ENCODE measurements around the gene AOC2. TPM values are rescaled to one million over a fixed set of nuclear protein-coding genes. Genes with fewer than 3 reads are reported as not detected.
"Not testable (repeated sequence)": the region's sequence is repeated elsewhere in the genome, so short reads cannot be mapped to it uniquely, and the experiment has no call there.

Gene AOC2
- total RNA-seq, 1 experiment from 2014 or later = 1.4 TPM

DNA sequence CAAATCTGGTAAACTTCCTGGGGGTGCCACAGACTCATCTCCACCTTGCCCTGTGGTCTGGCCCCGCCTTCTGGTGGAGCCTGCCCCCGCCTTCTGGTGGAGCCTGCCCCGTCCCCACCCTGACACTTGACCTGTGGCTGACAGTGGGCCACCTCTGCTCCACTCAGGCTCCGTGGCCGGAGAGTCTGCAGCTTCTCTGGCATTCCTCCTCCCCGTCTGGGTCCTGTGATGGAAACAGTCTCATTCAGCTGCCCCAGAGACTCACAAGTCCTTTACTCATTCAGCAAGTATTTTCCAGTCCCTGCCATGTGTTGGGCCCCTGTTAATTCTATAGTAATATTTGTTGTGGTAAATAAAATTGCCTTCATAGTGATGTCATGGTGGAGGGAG, 35.2 kb downstream of the AOC2 start:
- ATAC-seq = no peak

DNA sequence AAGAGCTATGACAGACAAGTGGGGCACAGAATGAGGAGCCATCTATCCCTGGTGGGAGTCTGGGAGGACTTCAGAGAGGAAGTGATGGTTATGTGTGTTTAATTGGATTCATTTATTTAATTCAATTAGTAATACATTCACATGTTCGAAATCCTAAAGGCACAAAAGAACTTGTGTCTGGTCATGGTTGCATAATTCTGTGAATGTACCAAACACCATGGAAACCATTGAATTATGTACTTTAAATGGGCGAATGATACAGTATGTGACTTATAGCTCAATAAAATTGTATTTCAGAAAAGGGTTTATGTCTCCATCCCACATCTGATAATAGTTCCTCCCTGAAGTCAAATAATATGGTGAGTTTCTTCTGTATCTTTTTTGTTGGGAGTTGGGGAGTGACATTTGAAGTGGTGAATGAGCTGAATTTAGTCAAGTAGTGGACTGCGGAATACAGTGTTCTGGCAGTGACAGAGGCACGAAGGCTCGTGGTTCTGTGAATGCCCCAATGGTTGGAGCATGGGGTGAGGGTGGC, 36.5 kb downstream of the AOC2 start:
- POLR2A ChIA-PET (ENCODE audit: unreplicated experiment) = no interaction called here
- H2AFZ ChIP-seq (ENCODE audit: low read length) = no peak overlapping the region
- intact Hi-C loops (cut with micrococcal nuclease) = no loop called here
- no peaks in the 10 kb centered on the region for H3K9me2 ChIP-seq (replicated peaks; ENCODE audit: low read length)
- no peak overlapping the region for H3K9ac ChIP-seq (ENCODE audit: low read length)
- no peaks in the 10 kb centered on the region for H3K4me1 ChIP-seq (ENCODE audit: insufficient read depth, low read length)
- no peak overlapping the region for H3K27ac ChIP-seq (ENCODE audit: low read length)
- no peaks in the 10 kb centered on the region for H3F3A ChIP-seq (ENCODE audit: low read length, unreplicated experiment)
- no peaks in the 10 kb centered on the region for H4K20me1 ChIP-seq (ENCODE audit: low read length)
- ATAC-seq (no peak), DNase-seq (no peak)
- H3K27me3 ChIP-seq (ENCODE audit: low read length) = no peaks in the 10 kb centered on the region
- H3K4me2 ChIP-seq (ENCODE audit: low read length) = no peak overlapping the region
- no peaks in the 10 kb centered on the region for H3K36me3 ChIP-seq (ENCODE audit: low read depth, low read length)
- H3K79me2 ChIP-seq (ENCODE audit: low read length) = no peaks in the 10 kb centered on the region
- CTCF ChIA-PET = no interaction called here
- no peaks in the 10 kb centered on the region for H3K9me3 ChIP-seq (ENCODE audit: low read length)
- TF ChIP-seq, protein P1, sequence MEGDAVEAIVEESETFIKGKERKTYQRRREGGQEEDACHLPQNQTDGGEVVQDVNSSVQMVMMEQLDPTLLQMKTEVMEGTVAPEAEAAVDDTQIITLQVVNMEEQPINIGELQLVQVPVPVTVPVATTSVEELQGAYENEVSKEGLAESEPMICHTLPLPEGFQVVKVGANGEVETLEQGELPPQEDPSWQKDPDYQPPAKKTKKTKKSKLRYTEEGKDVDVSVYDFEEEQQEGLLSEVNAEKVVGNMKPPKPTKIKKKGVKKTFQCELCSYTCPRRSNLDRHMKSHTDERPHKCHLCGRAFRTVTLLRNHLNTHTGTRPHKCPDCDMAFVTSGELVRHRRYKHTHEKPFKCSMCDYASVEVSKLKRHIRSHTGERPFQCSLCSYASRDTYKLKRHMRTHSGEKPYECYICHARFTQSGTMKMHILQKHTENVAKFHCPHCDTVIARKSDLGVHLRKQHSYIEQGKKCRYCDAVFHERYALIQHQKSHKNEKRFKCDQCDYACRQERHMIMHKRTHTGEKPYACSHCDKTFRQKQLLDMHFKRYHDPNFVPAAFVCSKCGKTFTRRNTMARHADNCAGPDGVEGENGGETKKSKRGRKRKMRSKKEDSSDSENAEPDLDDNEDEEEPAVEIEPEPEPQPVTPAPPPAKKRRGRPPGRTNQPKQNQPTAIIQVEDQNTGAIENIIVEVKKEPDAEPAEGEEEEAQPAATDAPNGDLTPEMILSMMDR (conservative IDR thresholded peaks at IDR 0.05; ENCODE audit: low read depth, low read length) = no peak
- TF ChIP-seq EZH2phosphoT487 (IDR thresholded peaks at IDR 0.05; ENCODE audit: borderline replicate concordance, low read length) (no peak), EZH2 (IDR thresholded peaks at IDR 0.05; ENCODE audit: low read length, unreplicated experiment) (no peak)
- H3K4me3 ChIP-seq (ENCODE audit: low read length) = no peak overlapping the region
- no TSS peak for BruUV-seq (replicated peaks)

More for the DNA sequence above, 35.2 kb downstream of the AOC2 start:
- Histone ChIP-seq H2AFZ (ENCODE audit: low read length) (no peak overlapping the region), H3K9me3 (ENCODE audit: low read length) (no peaks in the 10 kb centered on the region), H3K36me3 (ENCODE audit: low read depth, low read length) (no peaks in the 10 kb centered on the region), H3K27me3 (ENCODE audit: low read length) (no peaks in the 10 kb centered on the region), H3F3A (ENCODE audit: low read length, unreplicated experiment) (no peaks in the 10 kb centered on the region), H3K4me2 (ENCODE audit: low read length) (no peak overlapping the region), H3K9me2 (replicated peaks; ENCODE audit: low read length) (no peaks in the 10 kb centered on the region), H3K27ac (ENCODE audit: low read length) (no peak overlapping the region), H3K9ac (ENCODE audit: low read length) (no peak overlapping the region), H3K79me2 (ENCODE audit: low read length) (no peaks in the 10 kb centered on the region), H4K20me1 (ENCODE audit: low read length) (no peaks in the 10 kb centered on the region), H3K4me3 (ENCODE audit: low read length) (no peak overlapping the region), H3K4me1 (ENCODE audit: insufficient read depth, low read length) (no peaks in the 10 kb centered on the region)
- TF ChIP-seq, protein P1 (conservative IDR thresholded peaks at IDR 0.05; ENCODE audit: low read depth, low read length) = no peak
- no peak for TF ChIP-seq EZH2phosphoT487 (IDR thresholded peaks at IDR 0.05; ENCODE audit: borderline replicate concordance, low read length)
- TF ChIP-seq EZH2 (IDR thresholded peaks at IDR 0.05; ENCODE audit: low read length, unreplicated experiment) = no peak
- intact Hi-C loops (cut with micrococcal nuclease) = no loop called here
- ChIA-PET CTCF (no interaction called here), POLR2A (ENCODE audit: unreplicated experiment) (no interaction called here)
- no peak for DNase-seq
- BruUV-seq (replicated peaks) = no TSS peak

DNA sequence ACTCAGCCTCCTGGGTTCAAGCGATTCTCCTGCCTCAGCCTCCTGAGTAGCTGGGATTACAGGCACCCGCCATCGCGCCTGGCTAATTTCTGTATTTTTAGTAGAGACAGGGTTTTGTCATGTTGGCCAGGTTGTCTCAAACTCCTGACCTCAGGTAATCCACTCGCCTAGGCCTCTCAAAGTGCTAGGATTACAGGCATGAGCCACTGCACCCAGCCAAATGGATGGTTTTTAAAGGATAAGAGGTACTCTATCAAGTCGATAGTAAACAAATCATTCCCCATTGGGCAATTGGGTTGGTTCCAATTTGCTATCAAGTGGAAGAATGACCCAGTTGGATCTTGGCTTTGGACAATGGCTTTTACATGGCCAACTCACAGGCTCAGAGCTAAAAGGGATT, 37.3 kb downstream of the AOC2 start:
- BruUV-seq (replicated peaks); DNase-seq; ATAC-seq; H3F3A ChIP-seq (ENCODE audit: low read length, unreplicated experiment); H4K20me1 ChIP-seq (ENCODE audit: low read length); H2AFZ ChIP-seq (ENCODE audit: low read length); H3K9me2 ChIP-seq (replicated peaks; ENCODE audit: low read length); H3K79me2 ChIP-seq (ENCODE audit: low read length); H3K27ac ChIP-seq (ENCODE audit: low read length); H3K36me3 ChIP-seq (ENCODE audit: low read depth, low read length); intact Hi-C loops (cut with micrococcal nuclease); H3K4me3 ChIP-seq (ENCODE audit: low read length); H3K9me3 ChIP-seq (ENCODE audit: low read length); H3K27me3 ChIP-seq (ENCODE audit: low read length); H3K9ac ChIP-seq (ENCODE audit: low read length); H3K4me1 ChIP-seq (ENCODE audit: insufficient read depth, low read length); POLR2A ChIA-PET (ENCODE audit: unreplicated experiment); H3K4me2 ChIP-seq (ENCODE audit: low read length); CTCF ChIA-PET: not testable (repeated sequence)
